HL-60 (cell line): Measurements from ENCODE around the gene PNPLA1.

Experiments used
- CTCF ChIP-seq: IDR thresholded peaks from one replicate; pipeline ENCODE4 v1.5.1; 2011; ENCODE audit warnings: low read length, control low read depth, inconsistent platforms; ENCODE audit not compliant: insufficient read depth
- GABPA ChIP-seq: IDR thresholded peaks from 2 replicates; pipeline ENCODE4 v1.6.1; 2012; ENCODE audit warnings: low read depth
- POLR2AphosphoS5 ChIP-seq: IDR thresholded peaks from 2 replicates; pipeline ENCODE4 v1.6.1; 2012; ENCODE audit warnings: low read depth
- REST ChIP-seq: IDR thresholded peaks from 2 replicates; pipeline ENCODE4 v1.6.1; 2012; ENCODE audit warnings: low read depth; ENCODE audit not compliant: insufficient replicate concordance

GRCh38 chr6:36305885-36306284 lies 36.0 kb downstream of the PNPLA1 start:
- TF ChIP-seq CTCF, result no peak
- no peak for TF ChIP-seq REST
- no peak for TF ChIP-seq GABPA
- no peak for TF ChIP-seq POLR2AphosphoS5
